ENCODE results near the gene GLOD4.

Gene GLOD4

GRCh38 chr17:742147-742793 lies 39.8 kb downstream of the GLOD4 start:
- DNase-seq (ENCODE audit: low spot score): no peak

GRCh38 chr17:740240-741017 lies 41.7 kb downstream of the GLOD4 start:
- no peak for DNase-seq (ENCODE audit: low spot score)

- no peak for DNase-seq (ENCODE audit: low spot score)
Observed at GRCh38 chr17:737561-738113, 44.4 kb downstream of the GLOD4 start.

- peak; percentile 45 for DNase-seq (ENCODE audit: low spot score)
Observed at GRCh38 chr17:733743-734142, 48.3 kb downstream of the GLOD4 start.

GRCh38 chr17:732902-733720 lies 49.0 kb downstream of the GLOD4 start:
- DNase-seq (ENCODE audit: low spot score): peak; percentile 51

- DNase-seq (ENCODE audit: low spot score): peak; percentile 43
Observed at GRCh38 chr17:732067-732901, 49.8 kb downstream of the GLOD4 start, which contains the start of gene TLCD3A. Gene TLCD3A, plus strand, starts transcription at chr17:732596. Its CDS starts 52 bp downstream, at chr17:732648.

- DNase-seq (ENCODE audit: low spot score): peak; percentile 42
Observed at GRCh38 chr17:731644-732066, 50.4 kb downstream of the GLOD4 start.

- no peak for DNase-seq (ENCODE audit: low spot score)
Observed at GRCh38 chr17:728911-729310, 53.2 kb downstream of the GLOD4 start.

- no peak for DNase-seq (ENCODE audit: low spot score)
Observed at GRCh38 chr17:726271-726919, 55.7 kb downstream of the GLOD4 start.

- DNase-seq (ENCODE audit: low spot score): no peak
Observed at GRCh38 chr17:725746-726145, 56.3 kb downstream of the GLOD4 start.

GRCh38 chr17:725084-725483 lies 57.0 kb downstream of the GLOD4 start:
- no peak for DNase-seq (ENCODE audit: low spot score)

GRCh38 chr17:721540-721937 lies 60.5 kb downstream of the GLOD4 start:
- no peak for DNase-seq (ENCODE audit: low spot score)

GRCh38 chr17:720706-721539 lies 61.2 kb downstream of the GLOD4 start:
- no peak for DNase-seq (ENCODE audit: low spot score)

GRCh38 chr17:718075-718474 lies 64.0 kb downstream of the GLOD4 start:
- no peak for DNase-seq (ENCODE audit: low spot score)

All from cerebellar cortex (tissue), 1 donor.